Erythroblast (primary cell): ENCODE data around the gene C1orf52.

Experiments
- GATA1 ChIP-seq: IDR thresholded peaks from 2 replicates; pipeline ENCODE4 v1.6.1; 2011; ENCODE audit warnings: low read depth, mild to moderate bottlenecking, control low read depth, low read length, moderate library complexity
- POLR2A ChIP-seq: IDR thresholded peaks from 2 replicates; pipeline ENCODE4 v1.6.1; 2011; ENCODE audit warnings: mild to moderate bottlenecking, low read length

DNA sequence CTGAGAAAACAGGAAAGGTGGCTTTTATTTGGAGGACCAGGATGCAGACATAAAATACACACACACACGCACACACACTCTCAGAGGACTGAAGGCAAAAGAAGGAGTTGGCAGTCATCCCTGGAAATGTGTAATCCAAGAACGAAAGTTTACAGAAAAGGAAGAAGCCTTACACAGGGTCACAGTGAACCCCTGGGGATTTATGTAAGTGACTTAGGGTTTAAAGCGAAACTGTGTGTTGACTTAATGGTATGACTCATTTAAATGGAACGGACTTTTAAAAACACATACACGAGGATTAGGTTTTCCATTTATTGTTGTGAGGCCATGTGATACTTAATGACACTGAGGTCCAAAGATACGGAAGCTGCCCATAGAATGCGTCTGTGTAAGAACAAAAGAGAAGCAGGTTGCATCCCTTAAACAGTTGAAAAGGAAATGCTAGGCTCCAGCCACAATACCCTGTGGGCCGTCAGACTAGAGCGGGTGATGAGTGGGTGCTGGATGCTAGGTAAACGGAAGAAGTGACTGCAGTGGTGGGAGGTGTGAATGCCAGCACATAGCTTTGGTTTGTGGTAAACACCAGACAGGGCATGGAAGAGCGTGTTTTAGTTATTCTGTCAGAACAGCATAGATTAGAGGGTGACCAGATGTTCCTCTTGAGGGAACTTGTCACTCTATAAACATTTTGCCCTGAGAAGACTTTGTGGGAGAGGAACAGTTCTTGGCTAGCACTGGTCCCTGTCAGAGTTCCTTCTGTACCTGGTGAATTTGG, 38.6 kb upstream of the C1orf52 start:
- no peak for TF ChIP-seq POLR2A
- TF ChIP-seq GATA1, result no peak
